C4-2B (cell line): Measurements from ENCODE around the gene DNAJC22.

Source experiments
- CTCF ChIP-seq: fragments of 450-650 bp; conservative IDR thresholded peaks from 2 replicates; pipeline ENCODE4 v1.5.1; 2017; ENCODE audit warnings: mild to moderate bottlenecking
- ZFX ChIP-seq: fragments of 450-650 bp; IDR thresholded peaks from 2 replicates; pipeline ENCODE4 v1.6.1; 2017

- TF ChIP-seq CTCF (no peak), ZFX (no peak)
Observed at GRCh38 chr12:49335955-49336644, 10.6 kb upstream of the DNAJC22 start.
